ENCODE measurements around the gene OPRM1. TPM values are rescaled to one million over a fixed set of nuclear protein-coding genes. Genes with fewer than 3 reads are reported as not detected.

The OPRM1 gene
- total and polyA plus RNA-seq, 4 donors: not detected

DNA sequence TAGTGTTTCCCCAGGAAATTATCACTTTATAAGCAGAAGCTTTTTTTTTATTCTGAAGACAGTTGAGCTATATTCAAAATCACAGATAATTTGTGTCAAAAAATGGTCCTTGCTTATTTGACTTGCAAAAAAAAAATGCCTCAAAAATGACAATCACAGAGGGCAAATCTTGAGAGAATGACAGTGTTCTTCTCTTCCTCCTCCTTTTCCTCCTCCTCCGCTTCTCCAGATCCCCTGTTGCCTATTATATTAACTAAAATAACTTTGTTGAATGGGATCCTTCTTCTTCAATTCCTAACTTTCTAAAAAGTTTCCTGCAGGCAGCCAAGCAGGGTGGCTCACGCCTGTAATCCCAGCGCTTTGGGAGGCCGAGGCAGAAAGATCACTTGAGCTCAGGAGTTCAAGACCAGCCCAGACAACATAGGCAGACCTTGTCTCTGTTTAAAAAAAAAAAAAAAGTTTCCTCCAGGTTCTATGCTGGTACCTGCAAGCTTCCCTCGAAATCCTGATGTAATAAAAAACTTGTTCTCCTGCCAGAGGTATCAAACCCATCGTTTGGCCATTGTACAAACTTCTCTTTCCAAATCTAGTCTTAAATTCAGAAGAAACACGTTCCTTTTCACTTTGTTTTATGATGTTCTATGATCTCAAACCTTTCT is 189.0 kb downstream of the OPRM1 start:
- no peak for DNase-seq (ENCODE audit: low spot score)
- H3K4me1 ChIP-seq (ENCODE audit: control insufficient read depth in 4 of 4, insufficient read depth in 4 of 4, low read length in 3 of 4): peaks cover 0 to 3% (median 0%) of the 10 kb centered on the region in 4 donors
- H3K27ac ChIP-seq (ENCODE audit: low read depth in 1 of 2, low read length in 2 of 2): no peak overlapping the region
- TF ChIP-seq FOXA1 (IDR thresholded peaks at IDR 0.05): no peak
- TF ChIP-seq RXRA (IDR thresholded peaks at IDR 0.05): no peak
- TF ChIP-seq, protein P1, sequence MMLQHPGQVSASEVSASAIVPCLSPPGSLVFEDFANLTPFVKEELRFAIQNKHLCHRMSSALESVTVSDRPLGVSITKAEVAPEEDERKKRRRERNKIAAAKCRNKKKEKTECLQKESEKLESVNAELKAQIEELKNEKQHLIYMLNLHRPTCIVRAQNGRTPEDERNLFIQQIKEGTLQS (IDR thresholded peaks at IDR 0.05): no peak
- no peak for TF ChIP-seq EGR1 (IDR thresholded peaks at IDR 0.05; ENCODE audit: low read depth in 2 of 2)
- TF ChIP-seq, protein P2, sequence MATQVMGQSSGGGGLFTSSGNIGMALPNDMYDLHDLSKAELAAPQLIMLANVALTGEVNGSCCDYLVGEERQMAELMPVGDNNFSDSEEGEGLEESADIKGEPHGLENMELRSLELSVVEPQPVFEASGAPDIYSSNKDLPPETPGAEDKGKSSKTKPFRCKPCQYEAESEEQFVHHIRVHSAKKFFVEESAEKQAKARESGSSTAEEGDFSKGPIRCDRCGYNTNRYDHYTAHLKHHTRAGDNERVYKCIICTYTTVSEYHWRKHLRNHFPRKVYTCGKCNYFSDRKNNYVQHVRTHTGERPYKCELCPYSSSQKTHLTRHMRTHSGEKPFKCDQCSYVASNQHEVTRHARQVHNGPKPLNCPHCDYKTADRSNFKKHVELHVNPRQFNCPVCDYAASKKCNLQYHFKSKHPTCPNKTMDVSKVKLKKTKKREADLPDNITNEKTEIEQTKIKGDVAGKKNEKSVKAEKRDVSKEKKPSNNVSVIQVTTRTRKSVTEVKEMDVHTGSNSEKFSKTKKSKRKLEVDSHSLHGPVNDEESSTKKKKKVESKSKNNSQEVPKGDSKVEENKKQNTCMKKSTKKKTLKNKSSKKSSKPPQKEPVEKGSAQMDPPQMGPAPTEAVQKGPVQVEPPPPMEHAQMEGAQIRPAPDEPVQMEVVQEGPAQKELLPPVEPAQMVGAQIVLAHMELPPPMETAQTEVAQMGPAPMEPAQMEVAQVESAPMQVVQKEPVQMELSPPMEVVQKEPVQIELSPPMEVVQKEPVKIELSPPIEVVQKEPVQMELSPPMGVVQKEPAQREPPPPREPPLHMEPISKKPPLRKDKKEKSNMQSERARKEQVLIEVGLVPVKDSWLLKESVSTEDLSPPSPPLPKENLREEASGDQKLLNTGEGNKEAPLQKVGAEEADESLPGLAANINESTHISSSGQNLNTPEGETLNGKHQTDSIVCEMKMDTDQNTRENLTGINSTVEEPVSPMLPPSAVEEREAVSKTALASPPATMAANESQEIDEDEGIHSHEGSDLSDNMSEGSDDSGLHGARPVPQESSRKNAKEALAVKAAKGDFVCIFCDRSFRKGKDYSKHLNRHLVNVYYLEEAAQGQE (IDR thresholded peaks at IDR 0.05): no peak
- TF ChIP-seq JUND (IDR thresholded peaks at IDR 0.05): no peak
- TF ChIP-seq, protein P3, sequence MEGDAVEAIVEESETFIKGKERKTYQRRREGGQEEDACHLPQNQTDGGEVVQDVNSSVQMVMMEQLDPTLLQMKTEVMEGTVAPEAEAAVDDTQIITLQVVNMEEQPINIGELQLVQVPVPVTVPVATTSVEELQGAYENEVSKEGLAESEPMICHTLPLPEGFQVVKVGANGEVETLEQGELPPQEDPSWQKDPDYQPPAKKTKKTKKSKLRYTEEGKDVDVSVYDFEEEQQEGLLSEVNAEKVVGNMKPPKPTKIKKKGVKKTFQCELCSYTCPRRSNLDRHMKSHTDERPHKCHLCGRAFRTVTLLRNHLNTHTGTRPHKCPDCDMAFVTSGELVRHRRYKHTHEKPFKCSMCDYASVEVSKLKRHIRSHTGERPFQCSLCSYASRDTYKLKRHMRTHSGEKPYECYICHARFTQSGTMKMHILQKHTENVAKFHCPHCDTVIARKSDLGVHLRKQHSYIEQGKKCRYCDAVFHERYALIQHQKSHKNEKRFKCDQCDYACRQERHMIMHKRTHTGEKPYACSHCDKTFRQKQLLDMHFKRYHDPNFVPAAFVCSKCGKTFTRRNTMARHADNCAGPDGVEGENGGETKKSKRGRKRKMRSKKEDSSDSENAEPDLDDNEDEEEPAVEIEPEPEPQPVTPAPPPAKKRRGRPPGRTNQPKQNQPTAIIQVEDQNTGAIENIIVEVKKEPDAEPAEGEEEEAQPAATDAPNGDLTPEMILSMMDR (IDR thresholded peaks at IDR 0.05; ENCODE audit: low read depth, low read length, missing input control): no peak
- TF ChIP-seq HNF4A (conservative IDR thresholded peaks at IDR 0.05): no peak
- no peak for TF ChIP-seq NR2F2 (IDR thresholded peaks at IDR 0.05)
- no peak for TF ChIP-seq YY1 (IDR thresholded peaks at IDR 0.05)
- no peak for TF ChIP-seq TAF1 (conservative IDR thresholded peaks at IDR 0.05)
- TF ChIP-seq RAD21 (IDR thresholded peaks at IDR 0.05): no peak
- TF ChIP-seq, protein P4, sequence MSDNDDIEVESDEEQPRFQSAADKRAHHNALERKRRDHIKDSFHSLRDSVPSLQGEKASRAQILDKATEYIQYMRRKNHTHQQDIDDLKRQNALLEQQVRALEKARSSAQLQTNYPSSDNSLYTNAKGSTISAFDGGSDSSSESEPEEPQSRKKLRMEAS (IDR thresholded peaks at IDR 0.05): no peak
- TF ChIP-seq GABPA (IDR thresholded peaks at IDR 0.05 in 1 of 2, conservative IDR thresholded peaks at IDR 0.05 in 1 of 2): no peak
- no peak for TF ChIP-seq SP1 (IDR thresholded peaks at IDR 0.05)
- TF ChIP-seq HNF4G (IDR thresholded peaks at IDR 0.05): no peak
- no peak for TF ChIP-seq FOXA2 (IDR thresholded peaks at IDR 0.05)
- TF ChIP-seq, protein P5, sequence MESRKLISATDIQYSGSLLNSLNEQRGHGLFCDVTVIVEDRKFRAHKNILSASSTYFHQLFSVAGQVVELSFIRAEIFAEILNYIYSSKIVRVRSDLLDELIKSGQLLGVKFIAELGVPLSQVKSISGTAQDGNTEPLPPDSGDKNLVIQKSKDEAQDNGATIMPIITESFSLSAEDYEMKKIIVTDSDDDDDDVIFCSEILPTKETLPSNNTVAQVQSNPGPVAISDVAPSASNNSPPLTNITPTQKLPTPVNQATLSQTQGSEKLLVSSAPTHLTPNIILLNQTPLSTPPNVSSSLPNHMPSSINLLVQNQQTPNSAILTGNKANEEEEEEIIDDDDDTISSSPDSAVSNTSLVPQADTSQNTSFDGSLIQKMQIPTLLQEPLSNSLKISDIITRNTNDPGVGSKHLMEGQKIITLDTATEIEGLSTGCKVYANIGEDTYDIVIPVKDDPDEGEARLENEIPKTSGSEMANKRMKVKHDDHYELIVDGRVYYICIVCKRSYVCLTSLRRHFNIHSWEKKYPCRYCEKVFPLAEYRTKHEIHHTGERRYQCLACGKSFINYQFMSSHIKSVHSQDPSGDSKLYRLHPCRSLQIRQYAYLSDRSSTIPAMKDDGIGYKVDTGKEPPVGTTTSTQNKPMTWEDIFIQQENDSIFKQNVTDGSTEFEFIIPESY (IDR thresholded peaks at IDR 0.05): no peak
- H3K36me3 ChIP-seq (ENCODE audit: control insufficient read depth in 4 of 4, insufficient read depth in 3 of 4, low read depth in 1 of 4, low read length in 3 of 4): no peaks in the 10 kb centered on the region
- H3K4me3 ChIP-seq (ENCODE audit: low read depth in 1 of 3, low read length in 3 of 3): no peak overlapping the region
- H3K9me3 ChIP-seq (ENCODE audit: control insufficient read depth in 4 of 4, low read length in 3 of 4): no peaks in the 10 kb centered on the region
- 86% methylated on average over 7 of the region's 7 CpGs for WGBS
- H3K27me3 ChIP-seq (ENCODE audit: control insufficient read depth in 4 of 4, insufficient read depth in 4 of 4, low read length in 3 of 4): no peaks in the 10 kb centered on the region
- H3K9ac ChIP-seq (ENCODE audit: low read depth in 1 of 2, low read length in 2 of 2): no peak overlapping the region

Data from liver (tissue), 9 donors.